Head of caudate nucleus (tissue), 42 donors: ENCODE measurements around the gene CISTR.
"Not testable (repeated sequence)": the region's sequence is repeated elsewhere in the genome, so short reads cannot be mapped to it uniquely, and the experiment has no call there.

Experiments used
- DNase-seq, 42 donors: peaks; one replicate each; pipeline versions ENCODE4 v3.0.0 to v3.0.0-alpha.2; 2020 to 2021; ENCODE audit warnings: mixed read lengths in 7 of 42
- intact Hi-C: fragments of 100-400 bp; cut with DNase I; formaldehyde crosslinking; loops from one replicate; pipeline ENCODE4 v1.15.0; 2022

Gene CISTR

GRCh38 chr12:53766881-53767280 is 15.1 kb upstream of the CISTR start:
- DNase-seq: no peak
- intact Hi-C loops: loop anchor here (10.0 kb wide), 1 partner anchor 438 kb away; no protein-coding TSS in a partner anchor

GRCh38 chr12:53765891-53766290 is 14.1 kb upstream of the CISTR start:
- DNase-seq: no peak
- intact Hi-C loops: loop anchor here (10.0 kb wide), 1 partner anchor 439 kb away; no protein-coding TSS in a partner anchor

DNA sequence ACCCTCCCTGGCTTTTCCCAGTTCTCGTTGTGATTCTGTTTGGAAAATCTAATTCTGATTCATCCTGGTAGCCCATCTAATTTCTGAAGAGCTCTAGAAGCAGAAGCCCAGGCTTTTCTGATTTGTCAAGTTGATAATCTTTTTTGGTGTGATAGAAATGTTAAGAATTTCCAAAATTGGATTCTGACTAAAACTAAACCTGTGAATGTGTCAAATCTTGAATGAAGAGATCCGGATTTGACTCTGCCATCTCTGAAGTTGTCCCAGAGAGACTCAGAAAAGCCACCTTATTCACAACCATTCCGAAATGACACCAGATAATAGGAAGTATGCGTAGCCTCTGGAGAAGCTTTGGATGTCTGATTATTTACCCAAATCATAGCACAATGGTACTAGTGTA is 12.8 kb upstream of the CISTR start:
- intact Hi-C loops: loop anchor here (10.0 kb wide), 1 partner anchor 440 kb away; no protein-coding TSS in a partner anchor

DNA sequence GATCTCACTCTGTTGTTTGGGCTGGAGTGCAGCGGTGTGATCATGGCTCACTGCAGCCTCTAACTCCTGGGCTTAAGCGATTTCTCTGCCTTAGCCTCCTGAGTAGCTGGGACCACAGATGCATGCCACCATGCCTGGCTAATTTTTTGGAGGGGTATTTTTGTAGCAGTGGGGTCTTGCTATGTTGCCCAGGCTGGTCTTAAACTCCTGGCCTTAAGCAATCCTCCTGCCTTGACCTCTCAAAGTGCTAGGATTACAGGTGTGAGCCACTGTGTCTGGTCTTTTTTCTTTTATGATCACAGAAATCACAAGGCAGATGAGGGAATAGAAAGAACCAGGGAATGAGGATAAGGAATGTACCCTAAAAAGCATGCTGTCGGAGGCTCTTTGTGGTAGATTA is 11.0 kb upstream of the CISTR start:
- intact Hi-C loops: loop anchor here (10.0 kb wide), 1 partner anchor 442 kb away; no protein-coding TSS in a partner anchor
- not testable (repeated sequence) for DNase-seq

More for the DNA sequence above, 12.8 kb upstream of the CISTR start:
- no peak for DNase-seq

DNA sequence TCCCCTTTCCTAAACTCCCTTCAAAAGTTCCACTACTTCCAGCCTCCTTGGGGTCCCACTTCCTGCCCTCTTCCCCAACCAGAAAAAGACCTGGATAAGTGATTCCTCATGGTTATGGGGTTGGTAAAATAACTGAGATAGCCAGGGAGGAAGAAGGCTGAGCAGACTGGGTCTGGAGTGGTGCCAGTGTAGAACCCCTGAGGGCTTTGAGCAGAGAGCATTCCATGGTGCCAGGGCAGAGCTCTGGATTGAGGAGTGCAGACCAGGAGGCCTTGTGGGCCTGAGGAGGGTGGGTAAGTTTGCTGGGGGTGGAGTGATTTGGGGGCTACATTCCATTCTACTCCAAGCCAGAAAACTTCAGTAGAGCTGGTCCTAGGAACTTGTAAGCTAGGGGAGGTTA is 9.5 kb upstream of the CISTR start:
- no peak for DNase-seq
- intact Hi-C loops: loop anchor here (10.0 kb wide), 1 partner anchor 443 kb away; no protein-coding TSS in a partner anchor

GRCh38 chr12:53759261-53759660 is 7.5 kb upstream of the CISTR start:
- intact Hi-C loops: no loop called here
- no peak for DNase-seq

DNA sequence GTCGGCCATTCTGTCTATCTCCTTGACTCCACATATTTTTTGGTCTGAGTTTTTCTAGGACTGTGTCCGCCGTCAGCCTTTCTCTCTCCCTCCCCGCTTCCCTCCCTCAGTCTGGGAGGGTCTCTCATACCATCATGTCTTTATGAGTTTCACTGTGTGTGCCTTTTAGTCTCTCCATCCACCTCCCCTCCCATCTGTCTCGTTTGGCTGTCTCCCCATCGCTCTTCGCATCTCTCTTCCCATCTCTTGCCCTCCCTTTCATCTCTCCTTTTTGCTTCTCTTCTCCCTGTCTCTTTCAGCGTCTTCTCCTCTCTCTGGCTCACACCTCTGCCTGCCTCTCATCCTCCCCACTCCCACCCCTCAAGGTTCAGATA is 6.9 kb upstream of the CISTR start:
- no peak for DNase-seq
- intact Hi-C loops: no loop called here

- no peak for DNase-seq
- intact Hi-C loops: no loop called here
Measured at GRCh38 chr12:53758081-53758729, 6.4 kb upstream of the CISTR start.

GRCh38 chr12:53757101-53757770 is 5.5 kb upstream of the CISTR start:
- intact Hi-C loops: no loop called here

DNA sequence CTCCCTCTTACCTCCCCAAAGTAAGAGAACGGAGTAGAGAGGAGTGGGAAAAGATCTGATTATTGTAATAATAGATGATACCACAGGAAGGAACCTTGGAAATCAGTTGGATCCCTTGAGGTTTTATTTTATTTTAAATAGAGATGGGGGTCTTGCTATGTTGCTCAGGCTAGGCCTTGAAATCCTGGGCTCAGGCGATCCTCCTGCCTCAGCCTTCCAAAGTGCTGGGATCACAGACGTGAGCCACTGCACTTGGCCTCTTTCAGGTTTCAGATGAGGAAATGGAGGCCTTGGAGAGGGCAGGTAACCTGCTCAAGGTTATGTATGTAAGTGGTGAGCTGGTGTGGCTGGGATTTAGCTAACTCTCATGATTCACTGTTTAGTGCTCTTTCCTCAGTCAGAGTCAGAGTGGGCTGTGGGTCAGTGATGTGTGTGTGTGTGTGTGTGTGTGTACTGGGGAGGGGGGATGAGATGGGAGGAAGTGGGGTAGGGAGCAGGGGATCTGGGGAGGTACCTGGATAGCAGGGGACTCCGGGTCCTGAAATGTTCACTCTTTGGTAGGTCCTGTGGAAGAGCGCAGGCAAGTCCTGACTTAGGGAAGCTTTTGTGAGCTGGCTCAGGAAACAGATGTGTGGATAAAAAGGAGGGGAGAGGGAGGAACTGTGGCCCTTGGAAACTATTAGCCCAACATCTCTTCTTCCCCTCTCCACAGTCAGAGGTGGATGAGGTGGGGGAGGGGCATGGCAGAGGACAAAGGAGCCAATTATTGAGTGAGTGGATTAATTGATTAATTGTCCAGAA is 4.7 kb upstream of the CISTR start:
- no peak for DNase-seq
- intact Hi-C loops: no loop called here

More at GRCh38 chr12:53757101-53757770, 5.5 kb upstream of the CISTR start:
- peak in 41 of 42 donors; percentile 66 to 94 (median 84) for DNase-seq

GRCh38 chr12:53755893-53756292 is 4.1 kb upstream of the CISTR start:
- intact Hi-C loops: no loop called here
- no peak for DNase-seq

GRCh38 chr12:53755451-53755891 is 3.7 kb upstream of the CISTR start:
- DNase-seq: no peak
- intact Hi-C loops: no loop called here

- intact Hi-C loops: no loop called here
- DNase-seq: no peak
Measured at GRCh38 chr12:53754633-53755264, 3.0 kb upstream of the CISTR start.

DNA sequence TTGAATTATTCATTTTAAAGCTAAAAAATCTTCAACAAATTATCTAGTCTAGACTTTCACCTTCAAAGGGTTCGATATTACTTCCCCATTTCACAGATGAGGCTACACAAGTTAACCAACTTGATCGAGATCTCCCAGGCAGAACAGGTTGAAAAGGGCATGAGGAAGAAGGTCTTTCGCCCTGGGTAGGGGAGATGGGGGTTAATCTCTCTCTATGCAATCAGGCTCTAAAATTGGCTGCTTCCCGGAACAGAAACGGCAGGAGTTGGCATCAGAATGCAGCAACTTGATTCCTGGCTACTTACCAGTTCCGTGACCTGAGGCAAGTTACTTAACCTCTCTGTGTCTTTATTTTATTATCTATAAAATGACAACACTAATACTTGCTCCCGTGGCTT is 2.4 kb upstream of the CISTR start:
- intact Hi-C loops: no loop called here
- DNase-seq: no peak

DNA sequence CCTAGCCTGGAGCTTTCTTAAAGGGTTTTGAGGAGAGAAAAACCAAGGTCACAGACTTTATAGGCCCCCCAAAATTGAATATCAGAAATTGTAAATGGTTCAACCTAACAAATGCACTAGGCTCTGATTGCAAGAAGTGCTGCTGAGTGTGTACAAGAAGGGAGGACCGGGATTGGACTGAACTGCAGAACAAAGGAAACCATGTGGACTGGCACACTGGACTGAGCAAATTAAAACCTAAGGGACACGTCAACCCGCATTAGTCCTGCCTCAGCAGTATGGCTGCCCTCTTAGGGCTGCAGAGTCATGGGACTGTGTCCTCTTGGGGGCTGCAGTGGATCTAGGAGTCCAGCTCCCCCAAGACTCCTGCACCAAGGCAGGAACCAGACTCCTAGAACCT is 842 bp upstream of the CISTR start:
- intact Hi-C loops: no loop called here
- DNase-seq: no peak

DNA sequence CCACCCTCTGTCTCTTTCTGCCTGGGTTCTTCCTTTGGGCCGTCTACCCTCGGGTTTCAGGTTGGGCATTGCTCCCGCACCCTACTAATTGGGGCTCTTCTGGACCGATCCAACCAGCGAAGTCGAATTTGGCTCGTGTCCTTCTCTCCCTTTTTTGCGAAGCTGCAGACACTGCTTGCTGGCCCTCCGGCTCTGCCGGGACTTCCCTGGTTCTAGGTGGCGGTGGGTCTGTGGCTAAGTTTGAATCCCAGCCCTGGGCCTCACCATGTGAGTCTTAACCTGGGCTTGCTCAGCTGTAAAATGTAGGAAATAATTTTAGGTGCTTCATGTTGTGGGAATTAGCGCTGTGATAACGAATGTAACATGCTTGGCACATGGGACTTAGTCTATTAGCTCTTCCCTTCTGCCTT is 418 bp upstream of the CISTR start:
- no peak for DNase-seq
- intact Hi-C loops: no loop called here

- peak in 8 of 42 donors; percentile 8 to 47 (median 25) for DNase-seq
- intact Hi-C loops: no loop called here
Measured at GRCh38 chr12:53750812-53751335, 905 bp downstream of the CISTR start.

- no peak for DNase-seq
- intact Hi-C loops: loop anchor here (10.0 kb wide), 1 partner anchor 205 kb away; no protein-coding TSS in a partner anchor
Measured at GRCh38 chr12:53749986-53750811, 1.6 kb downstream of the CISTR start.
